GM20000 (cell line): ENCODE measurements around the gene TMEM82.

Experiments
- DNase-seq: peaks from one replicate; pipeline ENCODE4 v3.0.0; 2012; ENCODE audit warnings: low spot score
- CTCF ChIP-seq: IDR thresholded peaks from 2 replicates; pipeline ENCODE4 v1.5.1; 2012; ENCODE audit warnings: mild to moderate bottlenecking, control low read depth; ENCODE audit errors: extremely low read depth, missing control alignments

TMEM82 gene

GRCh38 chr1:15757575-15758342 is 15.5 kb downstream of the TMEM82 start:
- TF ChIP-seq CTCF = no peak
- peak; percentile 49 for DNase-seq

DNA sequence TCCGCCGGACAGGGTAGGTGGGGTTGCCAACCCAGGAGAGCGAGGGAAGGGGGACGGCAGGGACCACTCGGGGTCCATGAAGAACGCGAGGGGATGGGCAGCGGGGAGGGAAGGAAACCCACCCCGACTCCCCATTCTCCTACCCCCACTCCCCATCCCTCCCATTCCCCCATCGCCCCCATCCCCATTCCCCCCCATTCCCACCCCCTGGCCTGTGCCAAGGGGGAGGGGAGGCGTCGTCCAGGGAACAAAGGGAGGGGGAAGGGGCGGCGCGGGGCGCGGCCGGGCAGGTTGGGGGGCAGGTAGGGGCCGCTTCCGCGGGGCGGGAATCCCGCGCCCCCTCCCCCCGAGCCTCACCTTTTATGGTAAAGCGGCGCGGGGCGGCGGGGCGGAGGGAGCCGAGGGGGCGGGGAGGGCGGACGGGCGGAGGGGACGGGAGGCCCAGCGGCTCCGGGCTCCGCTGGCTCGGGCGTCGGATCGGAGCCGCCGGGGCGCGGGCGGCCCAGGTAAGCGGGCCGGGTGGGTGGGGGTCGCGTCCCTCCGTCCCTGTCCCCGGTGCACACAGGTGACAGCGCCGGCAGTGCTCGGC is 16.1 kb downstream of the TMEM82 start, which contains the start of gene FBLIM1:
TSS of gene FBLIM1 (plus strand) at position 453 of the 589 bp plus-strand sequence. CDS start 6,189 bp downstream, outside the sequence.
- TF ChIP-seq CTCF = no peak
- peak; percentile 39 for DNase-seq

GRCh38 chr1:15758953-15759661 is 16.8 kb downstream of the TMEM82 start:
- DNase-seq = peak; percentile 60
- TF ChIP-seq CTCF = no peak

- peak; percentile 29 for DNase-seq
Observed at GRCh38 chr1:15760520-15761211, 18.4 kb downstream of the TMEM82 start.

GRCh38 chr1:15761366-15762128 is 19.2 kb downstream of the TMEM82 start:
- TF ChIP-seq CTCF = no peak
- DNase-seq = no peak

More at GRCh38 chr1:15760520-15761211, 18.4 kb downstream of the TMEM82 start:
- TF ChIP-seq CTCF = no peak

- DNase-seq = no peak
- TF ChIP-seq CTCF = no peak
Observed at GRCh38 chr1:15762546-15762945, 20.2 kb downstream of the TMEM82 start.
